GM12874 (cell line): ENCODE measurements around the gene MAB21L4.

Experiments used
- TF ChIP-seq, protein P1 (sequence below): IDR thresholded peaks from 2 replicates; pipeline ENCODE4 v1.5.1; 2011; ENCODE audit warnings: low read depth, mild to moderate bottlenecking, control low read depth, low read length, moderate library complexity; ENCODE audit not compliant: insufficient read depth

The MAB21L4 gene

DNA sequence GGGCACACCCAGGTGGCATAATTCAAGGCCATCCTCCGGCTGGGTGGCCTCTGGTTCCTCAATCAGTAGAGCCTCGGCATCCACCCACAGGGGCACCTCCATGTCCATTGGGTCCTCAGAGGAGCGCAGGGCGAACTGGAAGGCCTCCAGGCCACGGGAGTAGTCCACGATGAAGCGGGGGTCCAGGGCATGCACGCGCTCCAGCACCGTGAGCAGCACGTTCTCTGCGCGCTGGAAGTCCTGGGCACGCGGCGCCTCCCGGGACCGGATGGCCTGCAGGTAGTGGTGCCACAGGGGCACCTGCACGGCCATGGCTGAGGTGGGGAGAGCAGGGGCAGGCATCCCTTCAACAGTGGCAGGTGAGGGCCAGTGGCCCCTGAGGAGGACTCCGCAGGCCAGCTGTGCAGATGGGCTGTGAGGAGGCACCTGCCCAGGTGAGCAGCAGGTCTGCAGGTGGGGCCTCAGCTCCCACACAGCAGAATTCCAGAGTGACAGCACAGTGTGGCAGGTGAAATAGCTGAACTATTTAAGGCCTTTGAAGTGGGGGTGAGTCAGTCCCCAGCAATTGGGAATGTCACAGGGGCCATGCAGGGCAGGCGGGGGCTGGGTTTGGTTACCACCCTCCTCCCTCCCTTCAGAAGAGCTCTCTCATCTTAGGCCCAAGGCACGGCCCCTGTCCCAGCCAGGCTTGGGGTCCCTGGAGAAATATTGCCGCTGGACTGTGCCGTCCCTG lies at the start of gene MAB21L4:
MAB21L4 (minus strand) TSS at position 501 of the 733 bp plus-strand sequence; CDS start at position 342, 159 bp downstream.
- TF ChIP-seq, protein P1, sequence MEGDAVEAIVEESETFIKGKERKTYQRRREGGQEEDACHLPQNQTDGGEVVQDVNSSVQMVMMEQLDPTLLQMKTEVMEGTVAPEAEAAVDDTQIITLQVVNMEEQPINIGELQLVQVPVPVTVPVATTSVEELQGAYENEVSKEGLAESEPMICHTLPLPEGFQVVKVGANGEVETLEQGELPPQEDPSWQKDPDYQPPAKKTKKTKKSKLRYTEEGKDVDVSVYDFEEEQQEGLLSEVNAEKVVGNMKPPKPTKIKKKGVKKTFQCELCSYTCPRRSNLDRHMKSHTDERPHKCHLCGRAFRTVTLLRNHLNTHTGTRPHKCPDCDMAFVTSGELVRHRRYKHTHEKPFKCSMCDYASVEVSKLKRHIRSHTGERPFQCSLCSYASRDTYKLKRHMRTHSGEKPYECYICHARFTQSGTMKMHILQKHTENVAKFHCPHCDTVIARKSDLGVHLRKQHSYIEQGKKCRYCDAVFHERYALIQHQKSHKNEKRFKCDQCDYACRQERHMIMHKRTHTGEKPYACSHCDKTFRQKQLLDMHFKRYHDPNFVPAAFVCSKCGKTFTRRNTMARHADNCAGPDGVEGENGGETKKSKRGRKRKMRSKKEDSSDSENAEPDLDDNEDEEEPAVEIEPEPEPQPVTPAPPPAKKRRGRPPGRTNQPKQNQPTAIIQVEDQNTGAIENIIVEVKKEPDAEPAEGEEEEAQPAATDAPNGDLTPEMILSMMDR, result no peak

GRCh38 chr2:240936106-240936505 lies 40.1 kb upstream of the MAB21L4 start:
- TF ChIP-seq, protein P1, result no peak

GRCh38 chr2:240935103-240935876 lies 39.3 kb upstream of the MAB21L4 start:
- TF ChIP-seq, protein P1, result no peak

GRCh38 chr2:240934701-240935102 lies 38.7 kb upstream of the MAB21L4 start:
- TF ChIP-seq, protein P1, result no peak

GRCh38 chr2:240933966-240934700 lies 38.2 kb upstream of the MAB21L4 start:
- TF ChIP-seq, protein P1, result no peak

GRCh38 chr2:240933048-240933965 lies 37.4 kb upstream of the MAB21L4 start:
- TF ChIP-seq, protein P1, result no peak
